ENCODE data around the gene SULF2. TPM values are rescaled to one million over a fixed set of nuclear protein-coding genes. Genes with fewer than 3 reads are reported as not detected.

Gene SULF2
- total and polyA plus RNA-seq, 2 donors (not counting 1 experiment from before 2014, with no cell fraction given): 1.2 to 1.7 TPM

- H3K4me1 Mint-ChIP-seq: peaks cover 18% of the 10 kb centered on the region
- H4K20me1 ChIP-seq (ENCODE audit: control insufficient read depth, insufficient read depth, low read length, poor library complexity, severe bottlenecking): no peaks in the 10 kb centered on the region
- POLR2A ChIA-PET: no interaction called here
- no peak overlapping the region for H3K27ac Mint-ChIP-seq
- H3K27me3 Mint-ChIP-seq: peaks cover 8% of the 10 kb centered on the region
- no peaks in the 10 kb centered on the region for H3K36me3 ChIP-seq (replicated peaks in 1 of 2; ENCODE audit: control extremely low read depth in 1 of 2, control insufficient read depth in 1 of 2, extremely low read depth in 1 of 2, insufficient read depth in 2 of 2, low read length in 1 of 2)
- no peaks in the 10 kb centered on the region for H3K9me3 Mint-ChIP-seq (ENCODE audit: insufficient read depth)
- no CpG with 5 or more reads among the region's 4 CpGs for WGBS (ENCODE audit: insufficient coverage)
- no peak overlapping the region for H3K4me2 ChIP-seq (replicated peaks; ENCODE audit: low read depth, low read length, poor library complexity, severe bottlenecking)
- peaks cover 0 to 3% (median 0%) of the 10 kb centered on the region in 4 experiments for H3K27me3 ChIP-seq (replicated peaks in 1 of 4; ENCODE audit: control extremely low read depth in 1 of 4, control insufficient read depth in 3 of 4, insufficient read depth in 4 of 4, low read length in 3 of 4)
- H3K27ac ChIP-seq (ENCODE audit: low read length in 2 of 2): no peak overlapping the region
- no peak overlapping the region for H3K4me3 Mint-ChIP-seq
- peaks cover 0 to 4% (median 0%) of the 10 kb centered on the region in 3 donors for H3K9me3 ChIP-seq (ENCODE audit: control extremely low read depth in 1 of 3, control insufficient read depth in 2 of 3, insufficient read depth in 1 of 3, low read length in 2 of 3)
- no peak for ATAC-seq (ENCODE audit: low read depth)
- H3K79me2 ChIP-seq (ENCODE audit: control insufficient read depth, insufficient read depth, low read length): no peaks in the 10 kb centered on the region
- CTCF ChIA-PET: interaction anchor here (0.6 kb wide), 1 partner anchor 700 kb away, joined by 4 read pairs; no protein-coding TSS in a partner anchor
- no peak overlapping the region for H2AFZ ChIP-seq (ENCODE audit: insufficient read depth, low read depth, low read length, poor library complexity, severe bottlenecking)
- no peak for DNase-seq
- intact Hi-C loops (cut with micrococcal nuclease): no loop called here
- H3K4me3 ChIP-seq (ENCODE audit: control extremely low read depth in 1 of 5, extremely low read depth in 1 of 5, insufficient read depth in 1 of 5, low read depth in 2 of 5, low read length in 4 of 5): no peak overlapping the region
- TF ChIP-seq CTCF (IDR thresholded peaks at IDR 0.05) (no peak), EZH2 (IDR thresholded peaks at IDR 0.05; ENCODE audit: borderline replicate concordance, insufficient read depth, low read depth, low read length, poor library complexity, severe bottlenecking) (no peak)
- H3K9ac ChIP-seq (ENCODE audit: low read length): no peak overlapping the region
- H3K4me1 ChIP-seq (ENCODE audit: control insufficient read depth in 2 of 2, insufficient read depth in 2 of 2, low read length in 2 of 2): peaks cover 10 to 14% of the 10 kb centered on the region in 2 donors
These were observed 40.5 kb downstream of the SULF2 start for GRCh38 chr20:47744803-47745202.

- H3K36me3 ChIP-seq (replicated peaks in 1 of 2; ENCODE audit: control extremely low read depth in 1 of 2, control insufficient read depth in 1 of 2, extremely low read depth in 1 of 2, insufficient read depth in 2 of 2, low read length in 1 of 2): no peaks in the 10 kb centered on the region
- H3K9ac ChIP-seq (ENCODE audit: low read length): no peak overlapping the region
- no peak overlapping the region for H3K27ac Mint-ChIP-seq
- peaks cover 8% of the 10 kb centered on the region for H3K27me3 Mint-ChIP-seq
- H3K79me2 ChIP-seq (ENCODE audit: control insufficient read depth, insufficient read depth, low read length): no peaks in the 10 kb centered on the region
- H2AFZ ChIP-seq (ENCODE audit: insufficient read depth, low read depth, low read length, poor library complexity, severe bottlenecking): no peak overlapping the region
- H3K27me3 ChIP-seq (replicated peaks in 1 of 4; ENCODE audit: control extremely low read depth in 1 of 4, control insufficient read depth in 3 of 4, insufficient read depth in 4 of 4, low read length in 3 of 4): peaks cover 0 to 3% (median 0%) of the 10 kb centered on the region in 4 experiments
- ChIA-PET CTCF (no interaction called here), POLR2A (no interaction called here)
- no peak for DNase-seq
- peaks cover 3 to 8% of the 10 kb centered on the region in 2 donors for H3K4me1 ChIP-seq (ENCODE audit: control insufficient read depth in 2 of 2, insufficient read depth in 2 of 2, low read length in 2 of 2)
- no peak for TF ChIP-seq EZH2 (IDR thresholded peaks at IDR 0.05; ENCODE audit: borderline replicate concordance, insufficient read depth, low read depth, low read length, poor library complexity, severe bottlenecking)
- no peak for TF ChIP-seq CTCF (IDR thresholded peaks at IDR 0.05)
- 96% methylated on average over 7 of the region's 7 CpGs for WGBS (ENCODE audit: insufficient coverage)
- no peaks in the 10 kb centered on the region for H4K20me1 ChIP-seq (ENCODE audit: control insufficient read depth, insufficient read depth, low read length, poor library complexity, severe bottlenecking)
- peaks cover 7% of the 10 kb centered on the region for H3K4me1 Mint-ChIP-seq
- no peak for ATAC-seq (ENCODE audit: low read depth)
- no peaks in the 10 kb centered on the region for H3K9me3 Mint-ChIP-seq (ENCODE audit: insufficient read depth)
- H3K27ac ChIP-seq (ENCODE audit: low read length in 2 of 2): no peak overlapping the region
- no peak overlapping the region for H3K4me2 ChIP-seq (replicated peaks; ENCODE audit: low read depth, low read length, poor library complexity, severe bottlenecking)
- intact Hi-C loops (cut with micrococcal nuclease): no loop called here
- H3K4me3 Mint-ChIP-seq: no peak overlapping the region
- H3K9me3 ChIP-seq (ENCODE audit: control extremely low read depth in 1 of 3, control insufficient read depth in 2 of 3, insufficient read depth in 1 of 3, low read length in 2 of 3): peaks cover 0 to 4% (median 0%) of the 10 kb centered on the region in 3 donors
- H3K4me3 ChIP-seq (ENCODE audit: control extremely low read depth in 1 of 5, extremely low read depth in 1 of 5, insufficient read depth in 1 of 5, low read depth in 2 of 5, low read length in 4 of 5): no peak overlapping the region
These were observed 41.6 kb downstream of the SULF2 start for GRCh38 chr20:47743671-47744070.
